HG03045 (cell line): ENCODE data around the gene CIRBP.
A peak's percentile ranks its signal among the peaks of the same experiment; 100 is the strongest.

Experiments used
- ATAC-seq: cut with Tn5 transposase; IDR thresholded peaks from one replicate; pipeline ENCODE4 v1.9.1; 2021; ENCODE audit warnings: mild to moderate bottlenecking, moderate library complexity; ENCODE audit not compliant: unreplicated experiment

The CIRBP gene

DNA sequence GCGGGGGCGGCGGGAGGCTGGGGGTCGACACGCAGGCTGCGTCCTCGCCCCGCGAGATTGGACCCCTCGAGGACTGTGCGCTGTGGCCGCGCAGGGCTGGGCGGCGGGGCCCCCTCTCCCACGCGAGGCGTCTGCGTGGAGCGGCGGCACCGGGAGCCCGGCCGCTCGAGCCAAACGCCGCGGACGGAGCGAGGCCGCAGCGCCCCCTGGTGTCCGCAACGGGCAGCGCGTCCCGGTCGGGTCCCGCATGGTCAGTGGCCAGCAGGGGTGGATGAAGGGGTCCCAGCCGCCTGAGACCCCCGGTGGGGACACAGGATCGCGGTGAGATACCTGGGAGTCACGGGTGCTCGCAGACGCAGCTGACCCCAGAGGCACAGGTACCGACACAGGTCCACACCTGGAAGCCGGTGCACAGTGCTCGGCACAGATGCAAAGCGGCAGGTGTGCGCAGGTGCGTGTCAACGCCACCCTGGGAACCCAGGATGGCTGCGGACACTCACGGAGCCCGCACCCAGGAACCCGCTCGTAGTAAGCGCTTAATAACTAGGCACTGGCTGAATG lies 2.1 kb upstream of the CIRBP start:
- peak; percentile 22 for ATAC-seq

DNA sequence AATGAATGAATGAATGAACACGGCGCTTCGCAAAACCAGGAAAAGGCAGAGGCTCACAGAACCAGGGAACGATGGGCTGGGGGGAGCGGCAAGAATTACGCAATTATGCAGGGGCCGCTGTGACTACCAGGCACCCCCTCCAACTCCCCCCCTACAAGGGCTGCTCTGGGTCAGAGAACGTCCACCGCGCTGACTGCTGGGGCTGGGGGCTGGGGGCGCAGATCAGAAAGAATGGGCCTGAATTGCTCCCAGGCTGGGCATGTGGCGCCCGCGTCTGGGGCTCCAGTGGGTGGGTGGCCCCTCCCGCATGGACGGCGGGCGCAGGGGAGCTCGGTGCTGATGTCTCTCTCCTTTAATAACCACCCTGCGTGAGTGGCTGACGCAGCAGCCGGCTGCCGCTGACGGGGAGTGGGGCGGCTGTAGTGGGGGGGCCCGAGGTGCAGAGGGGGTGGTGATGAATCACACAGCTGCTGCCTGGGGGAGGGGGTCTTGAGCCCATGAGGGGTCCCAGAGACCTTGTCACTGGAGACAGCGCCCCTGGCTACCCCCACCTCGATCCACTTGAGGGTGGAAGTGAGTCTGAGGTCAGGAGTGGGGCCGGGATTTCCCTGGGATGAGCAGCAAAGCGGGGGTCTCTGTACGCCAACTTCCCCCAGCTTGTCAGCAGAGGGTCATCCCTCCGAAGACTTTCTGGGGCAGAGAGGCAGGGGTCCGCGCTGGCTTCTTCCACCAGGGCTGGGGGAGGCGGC lies 1.5 kb upstream of the CIRBP start:
- no peak for ATAC-seq

DNA sequence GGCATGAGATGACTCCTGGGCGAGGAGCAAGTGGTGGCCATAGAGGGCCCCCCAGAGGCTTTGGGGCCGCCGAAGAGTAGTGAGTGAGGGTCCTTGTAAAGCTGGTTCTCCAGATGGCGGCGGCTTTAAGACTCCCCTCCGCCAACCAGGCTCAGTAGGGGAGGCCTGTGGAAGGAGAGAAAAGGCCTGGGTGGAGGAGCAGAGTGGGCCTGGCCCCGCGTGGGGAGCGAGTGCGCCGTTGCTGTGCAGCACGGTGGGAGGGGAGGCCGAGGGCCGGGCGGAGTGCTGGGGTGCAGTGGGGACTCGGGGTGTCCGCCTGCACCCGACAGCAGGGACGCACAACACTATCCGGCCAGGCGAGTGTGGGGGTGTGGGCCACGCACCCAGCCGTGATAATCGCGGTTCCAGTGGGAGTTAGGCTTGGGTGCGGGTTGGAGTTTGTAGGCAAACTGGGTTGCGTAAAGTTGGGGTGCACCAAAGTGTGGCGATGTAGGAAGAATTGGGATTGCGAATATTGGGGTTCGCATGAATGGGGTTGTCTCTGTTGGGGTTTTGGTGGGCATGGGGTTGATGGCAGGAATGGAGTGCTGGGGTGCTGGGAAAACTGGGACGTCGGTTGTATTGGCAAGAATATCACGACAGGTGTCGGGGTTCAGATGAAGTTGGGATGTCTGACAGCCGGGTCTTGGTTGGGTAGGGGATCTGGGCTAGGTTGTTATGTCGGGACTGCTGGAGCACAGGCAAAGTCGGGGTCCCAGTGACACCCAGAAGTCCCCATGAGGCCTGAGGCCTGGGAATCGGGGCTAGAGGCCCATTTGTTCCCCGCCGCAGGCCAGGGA lies 687 bp upstream of the CIRBP start:
- no peak for ATAC-seq

DNA sequence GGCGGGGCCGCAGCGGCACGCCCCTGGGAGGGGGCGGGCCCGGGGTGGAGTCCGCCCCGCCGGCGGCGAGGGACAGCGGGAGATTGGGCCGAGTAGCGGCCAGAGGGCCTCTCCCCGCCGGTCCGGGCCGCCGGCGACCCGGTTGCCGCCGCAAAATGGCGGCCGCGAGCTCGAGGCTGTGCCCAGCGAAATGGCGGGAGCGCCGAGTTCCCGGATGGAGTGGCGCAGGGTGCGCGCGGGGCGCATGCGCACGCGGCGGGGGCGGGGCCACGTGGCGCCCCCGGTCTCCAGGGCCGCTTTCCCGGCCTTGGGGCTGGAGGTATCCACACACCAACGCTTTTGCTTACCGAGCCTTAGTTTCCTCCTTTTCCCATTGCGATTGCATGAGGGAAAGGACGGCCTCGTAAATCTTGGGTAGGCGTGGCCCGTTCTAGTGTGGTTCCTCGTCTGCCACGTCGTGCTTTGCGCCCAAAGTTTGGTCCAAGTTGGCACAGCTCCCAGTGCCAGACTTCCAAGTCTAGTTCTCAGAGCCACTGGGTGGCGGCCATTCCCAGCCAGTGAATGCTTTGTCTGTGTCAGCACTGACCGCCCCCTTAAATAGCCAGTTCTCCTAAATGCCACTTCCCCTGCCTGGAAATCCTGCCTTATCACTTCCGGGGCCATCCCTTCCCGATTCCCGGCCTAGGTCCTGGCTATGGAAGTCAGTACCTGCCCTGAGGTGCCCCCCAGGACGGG lies 513 bp downstream of the CIRBP start:
- peak; percentile 16 for ATAC-seq

DNA sequence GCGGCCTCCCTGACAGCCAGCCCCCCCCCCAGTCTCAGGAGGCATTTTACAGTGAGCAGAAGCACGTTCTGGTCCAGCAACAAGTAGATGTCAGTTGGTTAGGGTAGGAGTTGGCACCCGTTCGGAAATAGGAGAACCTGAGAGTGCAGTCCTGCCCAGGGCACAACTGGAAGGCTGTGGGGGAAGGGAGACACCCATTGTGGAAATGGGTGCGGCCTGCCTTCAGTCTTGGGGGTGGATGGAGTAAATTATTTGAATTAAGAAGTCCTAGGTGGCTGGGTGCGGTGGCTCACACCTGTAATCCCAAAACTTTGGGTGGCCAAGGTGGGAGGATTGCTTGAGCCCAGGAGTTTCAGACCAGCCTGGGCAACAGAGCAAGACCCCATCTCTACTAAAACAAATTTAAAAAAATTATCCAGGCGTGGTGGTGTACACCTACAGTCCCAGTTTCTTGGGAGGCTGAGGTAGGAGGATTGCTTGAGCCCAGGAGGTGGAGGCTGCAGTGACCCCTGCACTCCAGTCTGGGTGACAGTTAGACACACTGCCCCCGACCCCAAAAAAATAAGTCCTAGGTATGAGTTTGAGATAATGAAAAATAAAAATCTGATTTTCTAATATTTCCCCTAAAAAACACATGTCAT lies 1.2 kb downstream of the CIRBP start:
- no peak for ATAC-seq

DNA sequence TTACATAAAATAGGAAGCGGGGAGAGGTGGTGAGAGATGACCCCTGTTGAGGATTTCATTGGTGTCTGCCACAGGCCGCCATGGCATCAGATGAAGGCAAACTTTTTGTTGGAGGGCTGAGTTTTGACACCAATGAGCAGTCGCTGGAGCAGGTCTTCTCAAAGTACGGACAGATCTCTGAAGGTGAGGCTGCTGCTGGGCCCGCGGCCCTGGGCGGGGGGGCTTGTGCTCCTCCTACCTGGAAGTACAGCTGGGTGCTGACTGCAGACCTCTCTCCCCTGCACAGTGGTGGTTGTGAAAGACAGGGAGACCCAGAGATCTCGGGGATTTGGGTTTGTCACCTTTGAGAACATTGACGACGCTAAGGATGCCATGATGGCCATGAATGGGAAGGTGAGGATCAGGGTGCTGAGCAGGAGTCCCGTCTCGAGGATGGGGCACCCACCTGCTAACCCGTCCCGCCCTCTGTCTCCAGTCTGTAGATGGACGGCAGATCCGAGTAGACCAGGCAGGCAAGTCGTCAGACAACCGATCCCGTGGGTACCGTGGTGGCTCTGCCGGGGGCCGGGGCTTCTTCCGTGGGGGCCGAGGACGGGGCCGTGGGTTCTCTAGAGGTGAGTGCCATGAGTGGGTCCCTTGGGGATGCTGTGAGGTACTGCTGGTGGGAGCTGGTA lies 1.9 kb downstream of the CIRBP start:
- no peak for ATAC-seq

DNA sequence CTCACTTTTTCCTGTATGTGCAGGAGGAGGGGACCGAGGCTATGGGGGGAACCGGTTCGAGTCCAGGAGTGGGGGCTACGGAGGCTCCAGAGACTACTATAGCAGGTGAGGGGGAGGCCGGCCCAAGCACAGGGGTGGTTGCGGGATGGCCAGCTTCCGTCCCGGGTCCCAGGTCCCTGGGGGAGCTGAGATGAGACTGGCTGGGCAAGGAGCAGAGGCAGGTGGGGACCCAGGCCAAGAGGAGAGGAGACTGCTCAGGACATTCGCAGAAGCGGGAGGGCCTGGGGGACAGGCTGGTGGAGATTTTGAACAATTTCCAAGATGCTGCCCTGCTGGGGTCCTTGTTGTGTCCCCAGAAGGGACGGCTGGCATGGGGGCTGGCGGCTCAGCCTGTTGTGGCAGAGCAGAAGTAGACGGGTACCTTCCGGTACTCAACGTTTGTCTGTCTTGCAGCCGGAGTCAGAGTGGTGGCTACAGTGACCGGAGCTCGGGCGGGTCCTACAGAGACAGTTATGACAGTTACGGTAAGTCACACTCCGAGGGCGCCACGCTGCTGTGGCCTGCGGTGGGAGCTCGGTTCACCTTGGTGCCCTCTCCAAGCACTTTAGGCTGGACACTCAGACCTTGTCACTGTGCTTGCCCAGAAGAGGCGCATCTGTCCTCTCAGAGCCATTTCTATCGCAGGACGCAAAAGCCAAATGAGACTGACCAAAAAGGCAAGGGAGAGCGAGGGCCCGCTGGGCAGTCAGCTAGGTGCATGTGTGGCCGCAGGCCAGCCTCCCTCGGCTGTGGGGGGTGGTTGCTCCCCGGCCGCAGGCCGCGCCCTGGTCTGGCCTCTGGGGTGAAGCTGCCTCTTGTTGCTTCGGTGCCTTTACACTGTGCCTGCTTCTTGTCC lies 2.6 kb downstream of the CIRBP start:
- no peak for ATAC-seq

DNA sequence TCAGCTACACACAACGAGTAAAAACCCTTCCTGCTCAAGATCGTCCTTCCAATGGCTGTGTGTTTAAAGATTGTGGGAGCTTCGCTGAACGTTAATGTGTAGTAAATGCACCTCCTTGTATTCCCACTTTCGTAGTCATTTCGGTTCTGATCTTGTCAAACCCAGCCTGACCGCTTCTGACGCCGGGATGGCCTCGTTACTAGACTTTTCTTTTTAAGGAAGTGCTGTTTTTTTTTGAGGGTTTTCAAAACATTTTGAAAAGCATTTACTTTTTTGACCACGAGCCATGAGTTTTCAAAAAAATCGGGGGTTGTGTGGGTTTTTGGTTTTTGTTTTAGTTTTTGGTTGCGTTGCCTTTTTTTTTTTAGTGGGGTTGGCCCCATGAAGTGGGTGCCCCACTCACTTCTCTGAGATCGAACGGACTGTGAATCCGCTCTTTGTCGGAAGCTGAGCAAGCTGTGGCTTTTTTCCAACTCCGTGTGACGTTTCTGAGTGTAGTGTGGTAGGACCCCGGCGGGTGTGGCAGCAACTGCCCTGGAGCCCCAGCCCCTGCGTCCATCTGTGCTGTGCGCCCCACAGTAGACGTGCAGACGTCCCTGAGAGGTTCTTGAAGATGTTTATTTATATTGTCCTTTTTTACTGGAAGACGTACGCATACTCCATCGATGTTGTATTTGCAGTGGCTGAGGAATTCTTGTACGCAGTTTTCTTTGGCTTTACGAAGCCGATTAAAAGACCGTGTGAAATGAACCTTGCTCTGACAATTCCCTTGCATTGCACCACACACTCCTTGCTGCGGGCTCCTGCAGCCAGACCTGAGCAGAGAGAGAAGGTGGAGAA lies 3.5 kb downstream of the CIRBP start:
- no peak for ATAC-seq

DNA sequence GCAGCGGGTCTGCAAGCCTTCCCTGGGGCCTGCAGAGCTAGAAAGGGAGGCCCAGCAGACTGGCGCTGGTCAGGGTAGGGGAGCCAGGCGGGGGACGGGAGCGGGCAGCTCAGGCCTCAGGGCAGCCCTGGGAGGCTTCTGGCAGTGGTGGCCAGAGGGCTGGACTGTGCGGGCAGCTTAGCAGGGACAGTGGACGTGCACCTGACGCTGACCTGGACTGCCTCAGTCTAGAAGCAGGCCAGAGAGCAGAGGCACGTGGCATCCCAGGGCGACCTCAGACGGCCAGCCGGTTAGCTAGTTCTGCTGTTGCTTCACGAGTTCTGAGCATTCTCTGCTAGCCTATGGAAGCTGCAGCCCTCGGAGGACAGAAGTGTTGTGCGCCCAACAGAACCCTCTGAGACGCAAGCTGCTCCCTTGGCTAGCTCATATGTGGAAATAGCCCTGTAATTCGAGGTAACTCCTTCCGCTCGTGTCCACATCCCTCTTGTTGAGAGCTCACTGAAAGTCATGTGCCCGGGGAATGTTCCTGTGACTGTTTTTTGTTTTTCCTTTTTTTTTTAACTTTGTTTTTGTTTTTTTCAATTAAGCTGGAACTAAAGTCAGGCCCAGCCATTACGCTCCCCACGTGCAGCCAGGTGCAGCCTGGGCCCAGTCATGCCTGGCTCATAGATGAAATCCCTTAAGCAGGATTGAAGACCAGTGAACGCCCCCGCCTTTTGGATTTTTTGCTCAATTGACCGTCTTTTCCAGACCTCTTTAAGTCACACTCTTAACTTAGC lies 4.3 kb downstream of the CIRBP start:
- ATAC-seq, result no peak

DNA sequence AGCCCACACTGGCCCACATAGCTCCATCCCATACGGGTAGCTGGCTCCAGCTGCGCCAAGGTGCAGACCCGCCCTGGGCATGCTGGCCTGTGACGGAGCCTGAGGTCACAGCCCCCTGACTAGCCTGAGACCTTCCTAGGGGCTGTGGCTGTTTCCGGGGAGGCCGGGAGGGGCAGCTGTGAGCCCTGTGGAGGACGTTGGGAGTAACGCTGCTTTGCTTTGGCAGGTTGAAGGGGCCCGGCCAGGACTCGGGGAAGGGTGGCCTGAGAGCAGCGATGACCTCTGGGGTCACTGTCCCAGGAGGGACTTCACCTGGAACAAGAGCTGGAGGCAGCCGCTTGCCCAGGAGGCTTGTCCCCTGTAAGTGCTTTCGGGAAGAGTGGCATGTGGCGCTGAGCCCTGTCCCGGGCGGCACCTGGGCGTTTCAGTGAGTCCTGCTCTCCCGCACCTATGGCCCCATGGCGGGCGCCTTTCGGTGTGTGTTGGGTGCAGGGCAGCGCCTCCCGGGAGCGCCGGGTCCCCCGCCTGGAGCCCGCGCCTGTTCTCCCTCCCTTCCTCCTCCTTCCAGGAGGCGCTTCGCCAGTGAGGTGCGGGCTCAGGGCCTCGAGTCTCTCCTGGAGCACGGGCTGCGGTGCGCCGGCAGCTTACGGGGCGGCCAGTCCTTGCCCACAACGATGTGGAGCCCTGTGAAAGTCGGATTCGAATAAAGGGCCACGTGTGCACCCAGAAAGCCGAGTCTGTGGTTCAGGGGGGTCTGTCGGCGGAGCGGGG lies 5.1 kb downstream of the CIRBP start:
- ATAC-seq, result no peak

DNA sequence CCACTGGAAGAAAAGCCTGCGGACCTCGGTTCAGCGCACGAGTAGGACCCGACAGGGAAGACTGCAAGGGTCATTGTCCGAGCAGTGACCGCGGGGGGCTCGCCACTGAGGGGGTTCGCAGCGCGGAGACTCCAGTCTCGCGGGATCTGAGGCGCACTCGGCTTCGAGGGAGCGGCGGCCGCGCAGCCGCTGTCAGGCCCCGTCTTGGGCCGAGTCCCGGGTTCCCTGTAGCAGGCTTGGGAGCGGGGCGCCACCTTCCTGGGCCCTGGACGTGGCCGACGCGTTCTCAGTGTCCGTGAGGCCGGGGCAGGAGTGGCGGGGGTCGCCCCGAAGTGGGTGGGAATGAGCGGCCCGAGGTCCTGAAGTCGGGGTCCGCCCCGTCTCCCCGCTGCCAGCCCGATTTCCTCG lies 5.7 kb downstream of the CIRBP start:
- peak; percentile 8 for ATAC-seq

DNA sequence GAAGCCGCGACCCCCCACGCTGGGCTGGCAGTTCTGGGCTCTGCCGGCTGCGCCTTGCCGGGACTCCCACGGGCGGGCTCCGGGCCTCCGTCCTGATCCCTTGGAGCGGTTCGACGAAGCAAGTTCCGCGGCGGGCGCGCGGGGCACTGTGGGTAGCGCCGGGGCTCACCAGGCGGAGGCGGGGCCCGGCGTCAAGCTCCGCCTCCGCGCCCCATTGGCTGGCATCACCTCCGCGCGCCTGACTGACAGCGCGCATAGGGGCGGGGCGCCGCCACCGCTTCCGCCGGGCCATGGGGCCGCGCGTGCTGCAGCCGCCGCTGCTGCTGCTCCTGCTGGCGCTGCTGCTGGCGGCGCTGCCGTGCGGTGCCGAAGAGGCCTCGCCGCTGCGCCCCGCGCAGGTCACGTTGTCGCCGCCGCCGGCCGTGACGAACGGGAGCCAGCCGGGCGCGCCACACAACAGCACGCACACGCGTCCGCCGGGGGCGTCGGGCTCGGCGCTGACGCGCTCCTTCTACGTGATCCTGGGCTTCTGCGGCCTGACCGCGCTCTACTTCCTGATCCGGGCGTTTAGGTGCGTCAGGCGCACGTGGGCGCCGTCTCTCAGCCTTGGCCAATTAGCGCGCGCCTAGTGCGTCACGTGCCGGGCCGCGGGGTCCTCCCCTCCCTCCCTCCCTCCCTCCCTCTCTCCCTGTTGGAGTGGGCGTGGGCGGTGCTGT lies 6.3 kb downstream of the CIRBP start, which contains the start of gene FAM174C:
TSS of gene FAM174C (plus strand) at position 271 of the 716 bp plus-strand sequence. CDS start at position 291, 20 bp downstream.
- peak; percentile 68 for ATAC-seq

DNA sequence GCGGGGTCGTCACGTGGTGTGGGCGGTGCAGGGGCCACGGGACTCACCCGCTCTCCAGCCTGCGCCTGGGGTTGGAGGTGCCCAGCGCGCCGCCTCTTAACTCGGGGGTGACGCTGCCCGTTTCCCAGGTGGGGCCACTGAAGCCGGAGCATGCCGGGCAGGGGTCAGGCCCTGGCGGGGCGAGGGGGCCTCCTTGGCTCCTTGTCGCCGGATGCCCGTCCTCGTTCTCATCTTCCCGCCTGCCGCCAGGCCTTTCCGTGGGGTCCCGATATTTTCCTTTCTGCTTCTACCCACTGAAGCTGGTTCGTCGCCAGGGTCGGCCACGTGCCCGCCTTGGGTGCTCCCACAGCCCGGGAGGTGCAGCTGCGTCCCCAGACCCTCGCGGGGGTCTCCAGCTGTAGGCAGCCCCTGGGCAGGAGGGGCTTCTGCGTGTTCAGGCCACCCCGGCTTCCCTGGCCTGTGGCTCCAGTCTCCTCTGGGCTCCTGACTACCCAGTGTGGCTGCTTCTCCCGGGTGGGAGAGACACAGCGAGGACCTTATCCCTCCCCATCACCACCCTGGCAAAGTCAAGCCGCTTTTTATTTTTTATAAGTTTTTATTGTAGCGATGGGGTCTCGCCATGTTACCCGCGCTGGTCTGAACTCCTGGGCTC lies 7.0 kb downstream of the CIRBP start:
- no peak for ATAC-seq

DNA sequence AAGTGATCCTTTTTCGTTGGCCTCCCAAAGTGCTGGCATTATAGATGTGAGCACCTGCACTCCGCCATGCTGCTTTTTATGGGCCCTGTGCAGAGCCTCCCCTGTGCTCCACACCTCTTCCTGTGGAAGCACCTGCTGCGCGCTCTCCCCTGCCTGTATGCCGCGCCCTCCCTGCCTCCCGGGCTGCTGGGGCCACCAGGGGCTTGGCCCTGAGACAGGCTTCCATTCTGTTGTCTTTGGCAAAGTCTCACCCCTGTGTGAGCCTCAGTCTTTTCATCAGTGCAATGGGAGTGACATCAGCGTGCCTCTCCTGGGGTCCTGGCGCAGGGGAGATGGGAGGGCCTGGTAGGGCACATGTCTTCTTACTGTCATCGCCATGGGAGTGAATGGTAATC lies 7.5 kb downstream of the CIRBP start:
- no peak for ATAC-seq

DNA sequence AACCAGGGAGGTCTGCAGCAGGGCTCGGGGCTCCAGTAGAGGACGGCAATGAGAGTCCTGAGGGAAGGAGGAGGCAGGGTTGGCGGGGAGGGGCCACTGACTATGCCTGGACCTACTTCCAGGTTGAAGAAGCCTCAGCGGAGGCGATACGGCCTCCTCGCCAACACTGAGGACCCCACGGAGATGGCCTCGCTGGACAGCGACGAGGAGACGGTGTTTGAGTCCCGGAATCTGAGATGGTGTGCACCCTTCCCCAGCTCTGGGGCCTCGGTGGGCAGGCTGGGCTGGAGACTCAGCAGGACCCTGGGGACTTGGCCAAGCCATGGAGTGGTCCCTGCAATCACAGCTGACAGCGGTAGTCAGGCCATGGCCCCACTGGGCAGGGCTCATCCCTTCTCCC lies 7.9 kb downstream of the CIRBP start:
- no peak for ATAC-seq

DNA sequence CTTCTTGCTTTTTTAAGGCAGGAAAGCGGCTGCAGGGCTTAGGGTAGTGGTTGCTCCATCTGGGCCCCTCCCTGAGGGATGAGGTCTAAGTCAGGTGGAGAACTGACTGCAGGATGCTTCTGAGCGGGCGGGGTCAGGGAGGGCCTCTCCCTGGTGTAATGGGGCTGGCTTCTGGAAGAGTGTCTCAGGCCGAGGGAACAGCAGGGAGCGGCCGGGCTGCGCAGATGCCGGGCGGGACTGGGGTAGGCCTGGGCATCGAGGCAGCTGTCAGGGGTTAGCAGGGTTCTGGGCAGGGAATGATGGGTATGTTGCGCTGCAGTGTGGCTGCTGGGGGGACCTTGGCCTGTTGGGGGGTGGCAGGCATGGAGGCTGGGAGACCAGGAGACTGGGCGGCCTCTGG lies 8.9 kb downstream of the CIRBP start:
- no peak for ATAC-seq
